Glomerular visceral epithelial cell (primary cell): Measurements from ENCODE around the gene SLC29A3.
"Not testable (repeated sequence)": the region's sequence is repeated elsewhere in the genome, so short reads cannot be mapped to it uniquely, and the experiment has no call there.

Experiments
- DNase-seq: peaks from one replicate; pipeline ENCODE4 v3.0.0-alpha.2; 2016; ENCODE audit errors: extremely low spot score

The SLC29A3 gene

DNA sequence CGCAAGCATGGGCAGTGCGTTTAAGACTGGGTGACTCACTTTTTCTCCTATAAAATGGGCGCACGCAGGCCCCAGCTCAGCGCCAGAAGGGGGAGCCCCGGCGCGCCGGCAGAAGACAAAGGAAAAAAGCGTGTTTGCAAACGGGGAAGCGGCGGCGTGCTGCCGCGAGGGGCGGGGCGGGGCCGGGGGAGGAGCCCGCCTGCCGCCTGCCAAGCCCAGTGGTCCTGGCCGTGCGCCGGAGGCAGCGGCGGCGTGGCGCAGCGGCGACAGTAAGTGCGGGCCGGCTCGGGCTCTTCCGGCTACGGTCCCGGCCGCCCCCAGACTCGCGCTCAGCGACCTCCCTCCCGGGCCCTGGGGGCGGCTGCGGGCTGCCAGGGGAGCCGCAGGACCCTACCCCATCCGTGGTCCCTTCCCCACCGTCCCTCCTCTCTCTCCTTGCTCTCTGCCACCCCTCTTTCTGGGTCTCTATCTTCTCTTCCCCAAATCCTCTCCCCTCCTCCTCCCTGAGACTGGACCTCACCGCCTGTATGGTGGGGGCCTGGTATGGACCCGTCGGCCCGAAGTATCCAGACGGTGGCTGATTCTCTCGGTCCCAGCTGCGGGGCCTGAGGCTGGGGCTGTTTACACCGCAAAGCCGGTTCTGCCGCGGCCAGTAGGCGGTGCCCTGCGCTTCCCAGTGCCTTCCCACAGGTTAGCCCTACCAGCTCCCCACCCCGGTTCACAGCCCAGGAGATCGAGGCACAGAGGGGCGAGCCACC lies at the start of gene SLC29A3:
SLC29A3 (plus strand) TSS at position 218 of the 758 bp plus-strand sequence; CDS start at position 269, 51 bp downstream.
- peak; percentile 74 for DNase-seq

DNA sequence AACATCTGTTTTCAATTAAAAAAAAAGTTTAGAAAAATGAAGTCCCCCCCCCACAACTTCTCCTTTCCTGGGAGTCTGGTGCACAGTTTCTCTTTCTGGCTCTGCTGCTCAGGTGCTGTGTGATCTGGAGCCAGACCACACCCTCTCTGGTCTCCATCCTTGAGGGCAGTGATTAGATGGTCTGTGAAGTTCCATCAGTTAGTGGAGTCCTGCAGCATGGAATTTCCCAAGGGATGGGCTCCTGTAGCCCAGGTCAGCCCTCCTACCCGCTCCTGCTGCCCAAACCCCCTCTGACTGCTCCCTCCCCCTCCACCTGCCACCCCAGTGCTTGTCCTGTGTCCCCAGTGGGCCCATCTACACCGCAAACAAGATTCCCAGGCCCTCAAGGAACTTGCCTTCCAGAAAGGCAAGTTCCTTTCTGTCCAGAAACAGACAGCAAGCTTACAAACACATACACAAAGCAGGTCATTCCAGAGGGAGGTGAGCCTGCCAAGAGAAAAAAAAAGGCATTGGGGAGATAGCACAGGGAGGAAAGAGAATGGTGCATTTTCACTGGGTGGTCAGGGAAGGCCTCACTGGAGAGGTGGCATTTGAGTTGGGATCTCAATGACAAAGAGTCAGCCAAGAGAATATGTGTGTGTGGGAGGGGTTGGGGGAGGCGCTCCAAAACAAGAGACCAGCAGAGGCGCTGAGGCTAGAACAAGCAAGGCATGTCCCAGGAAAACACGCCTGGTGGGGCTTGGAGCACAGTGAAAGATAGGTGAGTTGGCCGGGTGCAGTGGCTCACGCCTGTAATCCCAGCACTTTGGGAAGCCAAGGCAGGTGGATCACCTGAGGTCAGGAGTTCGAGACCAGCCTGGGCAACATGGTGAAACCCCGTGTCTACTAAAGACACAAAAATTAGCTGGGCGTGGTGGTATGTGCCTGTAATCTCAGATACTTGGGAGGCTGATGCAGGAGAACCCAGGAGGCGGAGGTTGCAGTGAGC lies 49.5 kb upstream of the SLC29A3 start:
- no peak for DNase-seq

DNA sequence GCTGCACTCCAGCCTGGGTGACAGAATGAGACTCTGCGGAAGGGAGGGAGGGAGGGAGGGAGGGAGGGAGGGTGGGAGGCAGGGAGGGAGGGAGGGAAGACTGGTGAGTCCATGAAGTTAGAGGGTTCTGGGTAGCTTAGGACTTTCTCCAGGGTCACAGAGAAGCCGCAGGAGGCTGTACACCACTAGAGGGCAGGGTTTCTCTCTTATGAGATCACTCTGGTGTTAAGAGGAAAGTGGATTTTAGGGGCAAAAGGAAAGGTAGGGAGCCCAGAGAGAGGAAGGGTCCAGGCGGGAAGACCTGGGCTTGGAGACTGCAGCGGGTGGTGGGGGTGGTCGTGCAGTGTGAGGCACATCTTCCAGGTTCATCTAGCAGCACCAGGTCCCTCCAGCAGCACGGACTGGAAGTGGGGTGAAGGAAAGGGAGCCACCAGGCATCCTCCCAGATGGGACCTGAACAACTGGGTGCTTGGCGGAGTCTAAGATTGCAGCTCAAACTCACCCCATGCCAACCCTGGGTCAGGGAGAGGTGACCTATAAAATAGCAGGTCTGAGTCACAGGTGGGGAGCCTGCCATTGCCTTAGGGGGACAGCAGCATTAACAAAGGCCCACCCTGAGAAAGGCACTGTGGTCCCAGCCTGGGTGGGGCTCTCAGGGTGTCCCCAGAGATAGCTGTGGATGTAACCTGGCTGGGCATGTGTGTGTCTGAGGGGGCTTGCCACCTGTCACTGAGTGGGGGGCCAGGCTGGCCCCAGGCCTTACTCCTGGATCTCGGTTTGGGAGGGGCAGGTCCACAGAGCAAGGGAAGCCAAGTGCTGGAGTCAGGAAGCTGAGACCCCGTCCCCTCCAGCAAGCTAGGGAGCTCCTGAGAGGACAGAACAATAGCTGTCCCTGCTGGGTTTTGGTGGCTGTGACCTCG lies 48.5 kb upstream of the SLC29A3 start:
- DNase-seq, result peak; percentile 51

DNA sequence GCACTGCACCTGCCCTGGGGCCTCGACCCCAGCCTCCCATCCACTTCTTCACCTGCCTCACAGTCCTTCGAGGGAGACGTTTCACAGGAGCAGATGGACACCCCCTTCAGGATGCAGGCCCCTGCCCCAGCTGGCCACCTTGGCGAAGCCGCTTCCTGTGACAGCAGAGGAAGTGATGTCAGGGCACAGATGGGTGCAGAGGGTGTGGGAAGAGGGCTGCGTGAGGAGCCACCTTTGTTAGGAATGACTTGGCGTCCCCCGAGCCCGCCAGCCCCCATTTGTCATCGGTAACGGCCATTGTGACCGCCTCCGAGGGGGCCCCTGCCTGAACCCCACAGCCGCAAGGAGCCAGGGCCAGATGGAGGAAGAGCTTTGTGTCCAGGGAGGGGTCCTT lies 47.4 kb upstream of the SLC29A3 start:
- no peak for DNase-seq

DNA sequence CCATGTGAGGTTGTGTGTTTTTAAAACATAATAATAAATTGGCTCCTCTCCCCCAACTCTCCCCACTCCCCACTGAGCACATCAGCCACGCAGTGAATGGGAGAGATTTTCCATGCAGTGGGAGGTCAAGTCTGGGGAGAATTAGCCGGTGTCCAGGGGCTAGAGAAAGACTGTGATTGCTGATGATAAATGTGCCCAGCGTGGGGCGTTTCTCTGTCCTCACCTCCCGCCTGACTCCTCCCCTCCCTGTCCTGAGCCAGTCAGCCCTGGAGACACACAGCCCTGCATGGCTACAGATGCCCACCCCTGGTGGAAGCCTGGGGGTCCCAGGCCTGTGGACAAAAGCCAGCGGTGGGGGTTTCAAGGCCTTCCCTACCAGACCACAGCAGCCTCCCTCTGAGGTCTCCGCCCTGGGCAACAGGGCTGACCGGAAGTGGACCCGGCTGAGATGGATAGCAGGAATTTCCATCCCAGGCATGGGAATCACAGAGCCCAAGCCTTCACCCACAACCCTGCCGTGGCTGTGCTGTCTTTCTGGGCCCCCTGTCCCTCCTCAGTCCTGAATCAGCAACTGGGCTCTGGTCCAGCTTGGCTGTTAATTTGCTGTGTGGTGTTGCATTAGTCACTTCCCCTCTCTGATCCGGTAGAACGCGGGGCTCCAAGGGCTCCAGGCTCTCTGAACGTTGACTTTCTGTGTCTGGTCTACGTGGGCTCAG lies 46.8 kb upstream of the SLC29A3 start:
- peak; percentile 27 for DNase-seq

DNA sequence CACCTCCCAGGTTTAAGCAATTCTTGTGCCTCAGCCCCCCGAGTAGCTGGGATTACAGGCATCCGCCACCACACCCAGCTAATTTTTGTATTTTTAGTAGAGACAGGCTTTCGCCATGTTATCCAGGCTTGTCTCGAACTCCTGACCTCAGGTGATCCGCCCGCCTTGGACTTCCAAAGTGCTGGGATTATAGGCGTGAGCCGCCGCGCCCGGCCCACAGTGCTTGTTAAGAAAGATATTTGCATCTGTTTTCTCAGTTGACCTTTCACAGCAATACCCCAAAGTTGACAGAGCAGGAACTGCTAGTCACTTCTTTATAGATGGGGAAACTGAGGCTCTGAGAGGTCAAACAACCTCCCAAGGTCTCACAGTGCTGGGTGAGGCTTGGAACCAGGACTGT lies 46.1 kb upstream of the SLC29A3 start:
- not testable (repeated sequence) for DNase-seq

DNA sequence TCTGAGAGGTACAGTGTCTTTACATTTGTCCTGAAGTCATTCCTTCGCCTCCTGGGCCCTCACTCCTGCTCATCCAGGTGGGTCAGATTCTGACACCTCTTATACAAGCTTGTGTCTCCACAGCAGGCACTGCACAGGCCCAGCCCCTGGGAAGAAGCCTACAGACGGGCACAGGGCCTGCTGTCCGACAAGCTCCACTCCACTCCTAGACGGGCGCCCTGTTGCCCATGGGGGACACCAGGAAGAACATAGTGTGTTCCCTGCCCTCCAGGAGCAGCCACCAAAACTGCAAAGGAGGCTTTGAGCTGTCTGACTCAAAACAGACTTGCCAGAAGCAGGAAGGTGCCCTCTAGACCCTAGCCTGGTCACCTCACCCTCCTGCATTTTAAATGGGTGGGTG lies 45.6 kb upstream of the SLC29A3 start:
- DNase-seq, result no peak

DNA sequence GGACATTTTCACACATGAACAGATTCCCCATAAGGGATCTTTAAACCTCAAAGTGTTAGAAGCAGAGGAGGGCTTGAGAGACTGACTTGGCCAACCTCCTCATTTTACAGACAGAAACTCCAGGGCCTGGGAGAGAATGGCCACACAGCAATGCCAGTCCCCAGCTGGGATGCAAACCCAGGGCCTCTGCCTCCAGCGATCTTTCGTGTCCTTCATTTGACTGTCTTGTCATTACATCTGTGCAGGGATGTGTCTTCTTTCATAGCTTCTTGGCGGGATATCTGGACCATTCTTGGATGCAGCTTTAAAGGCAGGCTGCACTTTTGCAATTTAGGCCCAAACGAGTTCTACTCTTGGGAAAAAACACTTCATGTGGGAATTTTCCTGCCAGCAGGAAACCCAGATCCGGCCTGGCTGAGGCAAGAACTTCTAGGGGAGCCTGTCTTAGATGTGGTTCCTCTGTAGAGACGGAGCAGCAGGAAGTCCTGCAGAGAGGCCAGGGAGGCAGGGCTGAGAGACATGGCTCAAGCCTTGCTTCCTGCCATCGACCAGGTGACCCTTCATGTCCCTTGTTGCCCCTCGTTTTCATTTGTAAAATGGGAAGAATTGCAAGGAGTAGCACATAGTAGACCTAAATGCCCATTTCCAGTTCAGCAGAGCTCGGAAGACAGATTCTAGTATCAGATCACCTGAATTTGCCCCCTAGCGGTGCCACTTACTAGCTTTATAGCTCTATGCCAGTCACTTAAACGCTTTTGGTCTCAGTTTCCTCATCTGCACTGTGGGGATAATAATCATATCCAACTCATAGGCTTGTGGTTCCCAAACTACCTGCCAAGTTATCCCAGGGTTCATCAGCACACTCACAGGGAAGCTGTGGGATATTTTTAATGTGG lies 43.9 kb upstream of the SLC29A3 start:
- no peak for DNase-seq

DNA sequence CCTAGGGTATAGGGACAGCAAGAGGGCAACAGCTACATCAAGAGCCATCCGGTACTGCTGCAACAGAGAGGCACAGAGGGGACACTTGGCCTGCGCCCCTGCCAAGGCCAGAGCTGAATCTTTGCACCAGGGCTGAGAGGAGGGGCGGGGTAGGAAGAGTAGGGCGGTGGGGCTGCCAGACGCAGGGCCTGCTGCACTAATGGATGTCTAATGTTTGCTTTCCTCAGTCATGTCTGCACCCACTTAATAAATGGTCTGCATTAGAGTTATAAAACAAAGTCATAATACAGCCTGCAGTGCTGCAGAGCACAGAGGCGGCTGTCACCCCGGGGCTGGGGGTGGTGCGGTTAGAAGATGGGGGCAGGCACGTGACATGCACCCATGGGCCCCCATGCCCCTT lies 42.2 kb upstream of the SLC29A3 start:
- no peak for DNase-seq

DNA sequence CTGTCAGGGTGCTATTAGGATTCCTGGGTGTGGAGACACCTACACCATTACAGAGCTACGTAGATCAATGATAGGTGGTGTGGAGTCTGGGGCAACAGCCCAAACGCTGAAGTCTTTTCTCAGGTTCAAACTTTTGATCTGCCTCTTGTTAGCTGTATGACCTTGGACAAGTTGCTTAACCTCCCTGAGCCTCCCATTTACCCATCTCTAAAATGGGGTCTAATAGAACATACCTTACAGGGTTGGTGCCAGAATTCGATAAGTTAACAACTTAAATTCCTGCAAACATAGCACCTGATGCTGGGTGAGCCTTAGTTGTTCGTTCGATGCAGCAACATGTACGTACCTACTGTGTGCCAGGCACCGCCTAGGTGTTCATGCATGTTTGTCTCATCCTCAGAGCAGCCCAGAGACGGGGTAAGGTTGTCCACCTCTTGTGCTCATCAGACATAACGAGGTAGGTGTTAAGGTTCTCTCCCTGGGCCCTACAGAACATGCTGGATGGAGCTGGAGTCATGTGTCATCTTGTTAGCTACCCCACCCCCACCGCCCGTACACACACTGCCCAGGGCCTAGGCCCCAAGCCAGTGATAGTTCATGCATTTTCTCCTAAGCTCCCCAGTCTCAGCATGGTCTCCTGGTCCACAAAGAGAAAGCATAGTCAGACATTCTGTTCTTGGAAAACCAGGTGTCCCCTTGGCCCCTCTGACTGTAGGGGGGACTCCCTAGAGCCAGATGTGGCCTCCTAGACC lies 41.0 kb upstream of the SLC29A3 start:
- DNase-seq, result no peak

DNA sequence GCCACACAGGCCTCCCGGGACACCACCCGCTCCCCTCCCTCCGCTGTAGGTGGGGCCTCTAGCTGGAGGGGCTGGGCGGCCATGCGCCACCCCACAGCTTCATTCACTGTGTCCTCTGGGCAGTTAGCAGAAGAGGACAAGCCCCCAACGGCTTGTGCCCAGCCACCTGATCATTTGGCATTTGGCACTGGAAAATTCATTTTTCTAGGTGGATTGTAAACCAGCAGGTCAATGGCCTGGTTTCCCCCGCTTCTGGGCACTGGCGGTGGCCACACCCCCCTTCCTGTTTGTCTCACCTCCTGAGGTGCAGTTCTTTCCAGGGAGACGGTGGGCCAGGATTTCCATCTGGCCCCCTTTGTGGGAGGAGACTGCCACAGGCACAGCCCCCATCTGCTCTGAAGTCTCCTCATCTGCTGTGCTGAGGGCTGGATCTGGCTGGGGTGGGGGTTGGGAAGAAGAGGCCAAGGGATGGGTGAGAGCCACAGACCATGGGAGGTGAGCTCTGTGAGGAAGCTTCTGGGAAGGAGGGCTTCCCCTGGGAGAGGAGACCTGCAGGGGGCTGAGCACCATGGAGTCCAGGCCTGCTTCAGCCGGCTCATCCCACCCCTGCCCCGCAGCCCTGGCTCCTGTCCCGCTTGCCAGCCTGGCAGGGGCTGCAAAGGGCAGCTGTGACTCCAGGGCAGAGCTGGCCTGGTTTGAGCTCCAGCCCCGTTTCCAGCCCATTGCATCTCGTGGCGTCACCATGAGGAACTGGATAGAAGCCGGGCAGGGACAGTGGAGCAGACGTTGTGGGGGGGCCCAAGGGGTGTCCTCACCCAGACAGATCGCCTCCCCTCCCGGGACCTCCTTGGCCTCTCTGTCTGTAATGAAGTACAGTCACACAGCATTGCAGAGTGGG lies 40.1 kb upstream of the SLC29A3 start:
- no peak for DNase-seq

DNA sequence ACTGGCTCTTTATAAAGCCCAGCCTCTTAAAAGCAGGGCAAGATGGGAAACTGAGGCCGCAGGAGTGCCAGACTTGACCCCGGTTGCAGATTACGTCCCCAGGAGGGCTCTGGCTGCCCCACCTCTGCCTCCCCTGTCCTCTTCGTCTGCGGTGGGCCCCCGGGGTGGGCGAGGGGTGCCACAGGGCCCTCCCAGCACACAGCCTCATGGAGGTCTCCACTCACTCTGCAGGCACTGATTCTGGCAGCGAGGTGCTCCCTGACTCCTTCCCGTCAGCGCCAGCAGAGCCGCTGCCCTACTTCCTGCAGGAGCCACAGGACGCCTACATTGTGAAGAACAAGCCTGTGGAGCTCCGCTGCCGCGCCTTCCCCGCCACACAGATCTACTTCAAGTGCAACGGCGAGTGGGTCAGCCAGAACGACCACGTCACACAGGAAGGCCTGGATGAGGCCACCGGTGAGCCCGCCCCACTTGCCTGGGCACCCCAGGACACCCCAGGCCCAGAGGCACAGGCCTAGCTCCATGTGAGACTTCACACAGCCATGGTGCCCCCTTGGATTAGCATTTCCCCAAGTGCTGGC lies 39.4 kb upstream of the SLC29A3 start:
- no peak for DNase-seq

DNA sequence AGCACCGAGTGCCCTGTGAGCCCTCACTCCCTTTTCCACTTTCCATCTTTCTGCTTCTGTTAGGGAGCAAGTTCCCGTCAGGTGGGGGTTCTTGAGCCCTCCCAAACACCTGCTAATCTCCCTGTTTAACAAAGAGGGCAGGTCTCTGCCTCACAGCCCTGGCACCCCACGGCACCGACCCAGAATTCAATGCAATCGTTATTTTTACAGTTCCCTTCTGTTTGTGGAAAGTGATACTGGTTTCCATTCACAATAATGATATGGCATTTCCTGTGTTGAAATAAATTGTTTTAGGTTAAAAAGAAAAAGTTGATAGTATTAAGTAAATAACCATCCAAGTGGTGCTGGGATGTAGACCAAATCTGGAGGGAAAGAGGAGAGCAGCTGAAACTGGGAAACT lies 38.8 kb upstream of the SLC29A3 start:
- DNase-seq, result no peak

DNA sequence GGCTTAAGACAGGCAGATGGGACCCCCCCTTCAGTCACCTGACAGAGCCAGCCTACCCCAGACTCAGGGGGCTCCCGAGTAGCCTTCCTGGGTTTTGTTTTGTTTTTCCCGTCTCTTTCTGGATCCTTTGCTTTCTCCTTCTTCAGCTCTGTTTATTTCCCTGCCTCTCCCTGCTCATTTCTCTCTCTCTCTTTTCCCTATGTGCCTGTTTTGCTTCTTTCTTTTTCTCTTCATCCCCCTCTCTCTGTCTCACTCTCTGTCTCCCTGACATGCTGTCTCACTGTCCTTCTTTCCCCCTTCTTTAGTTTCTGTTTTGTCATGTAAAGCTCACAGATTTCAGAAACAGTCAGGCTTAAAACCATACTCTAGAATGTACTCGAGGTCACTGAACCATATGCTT lies 38.2 kb upstream of the SLC29A3 start:
- DNase-seq, result no peak

DNA sequence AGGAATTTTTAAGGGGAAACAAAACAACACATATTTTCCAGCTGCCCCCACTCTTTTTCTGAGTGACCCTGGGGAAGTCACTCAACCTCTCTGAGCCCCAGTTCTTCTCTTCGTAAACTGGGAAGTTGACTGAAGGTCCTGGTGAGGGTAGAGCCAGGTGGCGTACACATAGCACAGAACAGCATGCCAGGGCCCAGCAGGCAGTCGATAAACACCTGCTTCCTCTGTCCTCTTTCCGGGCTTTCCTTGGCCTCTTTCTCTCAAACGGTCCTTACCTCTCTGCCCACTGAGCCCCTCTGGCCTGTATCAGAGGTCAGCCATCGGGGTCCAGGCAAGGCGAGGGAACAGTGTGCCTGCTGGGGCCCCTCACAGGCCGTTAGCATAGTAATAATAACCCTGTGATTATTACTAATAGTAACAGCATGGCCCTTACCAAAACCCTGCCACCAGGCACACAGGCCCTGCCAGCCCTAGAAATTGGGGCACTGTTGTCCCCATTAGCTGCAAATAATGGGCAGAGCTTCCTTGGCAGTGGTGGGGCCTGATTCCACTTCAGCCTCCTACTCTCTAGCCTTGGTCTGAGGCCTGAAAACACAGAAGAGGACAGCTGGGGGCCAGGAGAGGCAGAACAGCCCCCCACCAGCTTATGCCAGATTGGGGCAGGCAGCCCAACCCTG lies 37.3 kb upstream of the SLC29A3 start:
- DNase-seq, result no peak

DNA sequence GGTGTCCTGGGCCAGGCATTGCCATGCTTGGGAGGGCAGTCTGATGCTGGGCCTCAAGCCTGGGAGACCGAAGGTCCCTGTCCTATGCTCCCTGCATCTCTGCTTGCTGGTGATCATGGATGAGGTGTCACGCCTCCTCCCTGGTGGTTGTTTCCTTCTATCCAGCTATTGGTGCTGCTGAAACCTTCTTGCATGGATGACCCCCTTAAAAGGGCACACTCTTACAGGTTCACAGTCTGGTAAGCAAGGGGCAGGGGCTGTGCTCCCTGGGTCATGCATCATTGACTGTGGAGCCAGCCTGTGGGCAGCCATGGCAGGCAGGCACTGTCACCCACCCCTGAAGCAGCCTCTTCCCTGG lies 36.8 kb upstream of the SLC29A3 start:
- DNase-seq, result peak; percentile 28

DNA sequence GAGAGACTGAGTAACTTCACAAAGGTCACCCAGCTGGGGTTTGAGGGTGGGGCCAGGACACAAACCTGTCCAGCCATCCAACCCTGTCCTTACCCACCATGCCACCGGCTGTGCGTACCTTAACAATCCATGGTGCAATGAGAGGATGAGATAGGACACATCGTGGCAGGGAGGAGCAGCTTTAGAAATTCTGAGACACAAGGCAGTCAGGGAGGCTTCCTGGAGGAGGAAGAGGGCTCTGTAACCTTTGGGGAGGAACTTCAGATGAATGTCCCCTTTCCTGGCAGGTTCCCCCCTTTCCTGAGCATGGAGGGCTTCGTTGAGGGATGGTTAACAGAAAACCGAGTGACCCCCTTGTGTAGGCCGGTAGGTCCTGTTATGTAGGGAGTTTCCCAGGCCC lies 35.6 kb upstream of the SLC29A3 start:
- DNase-seq, result no peak
